NCI-H2196 (cell line): ENCODE results near the gene OR5D18.
"Not testable (repeated sequence)": the region's sequence is repeated elsewhere in the genome, so short reads cannot be mapped to it uniquely, and the experiment has no call there.

Experiments
- DNase-seq: peaks from one replicate; lab custom pipeline; 2025; ENCODE audit not compliant: unreplicated experiment; lab: John Stamatoyannopoulos, UW

OR5D18 gene

DNA sequence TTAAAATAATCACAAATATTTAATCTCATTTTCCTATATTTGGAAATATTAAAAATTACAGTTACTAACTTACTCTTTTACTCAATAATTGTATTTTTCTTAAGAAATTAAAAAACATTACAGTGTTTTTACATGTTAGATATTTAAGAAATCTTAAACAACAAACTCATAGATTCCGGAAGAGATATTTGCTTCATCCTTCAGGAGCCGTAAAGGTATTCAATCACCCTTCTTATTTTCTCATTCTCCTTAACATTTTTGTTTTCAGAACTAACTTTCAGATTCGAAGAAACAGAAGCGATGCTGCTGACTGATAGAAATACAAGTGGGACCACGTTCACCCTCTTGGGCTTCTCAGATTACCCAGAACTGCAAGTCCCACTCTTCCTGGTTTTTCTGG lies at the start of gene OR5D18:
Gene OR5D18, plus strand, starts transcription at position 301 of the 400 bp plus-strand sequence. Its CDS starts 0 bp downstream, at position 301.
- DNase-seq: no peak

DNA sequence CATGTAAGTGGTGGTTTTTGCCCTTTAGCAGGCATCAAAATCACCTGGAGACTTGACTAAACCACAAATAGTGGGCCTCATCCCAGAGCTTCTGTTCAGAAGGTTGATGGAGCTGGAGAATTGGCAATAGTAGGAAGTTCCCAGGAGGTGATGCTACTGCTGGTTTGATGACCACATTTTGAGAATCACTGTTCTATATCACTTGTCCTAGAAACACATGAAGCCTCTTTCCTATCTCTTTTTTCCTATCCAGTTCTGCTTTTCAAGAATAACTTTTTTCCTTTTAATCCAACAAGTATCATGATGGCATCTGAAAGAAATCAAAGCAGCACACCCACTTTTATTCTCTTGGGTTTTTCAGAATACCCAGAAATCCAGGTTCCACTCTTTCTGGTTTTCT lies 46.3 kb upstream of the OR5D18 start, which contains the start of gene OR5D13:
Gene OR5D13, plus strand, starts transcription at position 301 of the 400 bp plus-strand sequence. Its CDS starts 0 bp downstream, at position 301.
- no peak for DNase-seq

DNA sequence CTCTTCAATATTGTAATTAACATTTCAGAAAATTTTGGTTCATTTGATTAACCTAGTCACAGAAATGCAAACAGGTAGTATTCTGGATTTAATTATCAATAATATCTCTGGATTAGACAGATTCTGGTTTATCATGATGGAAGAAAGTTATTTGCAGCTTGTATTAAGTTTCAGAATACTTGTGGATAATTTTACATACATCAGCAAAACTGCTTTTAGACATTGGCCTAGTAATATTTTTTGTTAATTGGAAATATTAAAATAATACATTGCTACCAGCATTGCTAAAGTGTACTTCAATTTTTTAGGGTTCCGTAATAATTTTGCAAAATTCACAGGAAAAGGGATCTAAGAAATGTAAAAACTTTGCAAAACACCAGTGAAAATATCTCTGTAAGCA lies 27.8 kb upstream of the OR5D18 start:
- no peak for DNase-seq

DNA sequence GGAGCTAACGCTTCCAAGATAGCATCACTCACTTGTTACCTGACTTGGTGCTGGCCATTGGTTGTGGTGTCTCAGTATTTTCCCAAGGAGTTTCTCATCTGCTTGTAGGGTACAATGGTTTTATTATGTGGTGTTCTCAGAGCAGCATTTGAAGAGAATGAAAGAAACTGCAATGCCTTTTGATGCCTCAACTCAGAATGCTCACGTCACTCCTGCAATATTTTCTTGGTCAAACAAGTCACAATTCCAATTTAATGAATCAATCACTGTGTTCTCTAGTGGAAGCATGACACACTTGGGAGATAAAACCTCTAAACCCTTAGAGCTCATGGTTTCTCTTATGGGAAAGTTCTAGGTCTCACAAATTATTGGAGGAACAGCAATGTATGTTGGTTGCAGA lies 26.1 kb upstream of the OR5D18 start:
- no peak for DNase-seq

DNA sequence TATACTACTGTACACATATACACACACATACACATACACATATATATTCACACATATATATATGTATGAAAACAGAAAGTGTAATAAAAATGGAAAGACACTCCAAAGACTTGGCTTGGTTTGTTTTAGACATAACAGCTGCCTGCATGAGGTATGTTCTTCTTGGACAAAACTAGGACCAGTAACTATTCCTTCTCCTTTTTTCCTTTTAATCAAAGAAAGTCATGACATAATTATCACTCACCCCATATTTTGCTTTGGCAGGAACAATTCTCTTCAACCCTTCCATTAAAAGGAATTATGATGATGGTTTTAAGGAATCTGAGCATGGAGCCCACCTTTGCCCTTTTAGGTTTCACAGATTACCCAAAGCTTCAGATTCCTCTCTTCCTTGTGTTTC lies 24.2 kb upstream of the OR5D18 start, which contains the start of gene OR5D14:
Gene OR5D14, plus strand, starts transcription at position 301 of the 400 bp plus-strand sequence. Its CDS starts 0 bp downstream, at position 301.
- DNase-seq: no peak

DNA sequence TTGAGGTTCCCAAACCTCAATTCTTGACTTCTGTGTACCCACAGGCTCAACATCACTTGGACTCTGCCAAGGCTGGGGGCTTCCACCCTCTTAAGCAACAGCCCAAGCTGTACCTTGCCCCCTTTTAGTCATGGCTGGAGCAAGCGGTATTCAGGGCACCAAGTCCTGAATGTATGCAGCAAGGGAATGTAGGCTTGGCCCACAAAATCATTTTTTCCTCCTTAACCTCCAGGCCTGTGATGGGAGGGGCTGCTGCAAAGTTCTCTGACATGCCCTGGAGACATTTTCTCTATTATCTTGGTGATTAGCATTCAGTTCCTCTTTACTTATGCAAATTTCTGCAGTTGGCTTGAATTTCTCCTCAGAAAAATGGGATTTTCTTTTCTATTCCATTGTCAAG lies 13.2 kb upstream of the OR5D18 start:
- no peak for DNase-seq

DNA sequence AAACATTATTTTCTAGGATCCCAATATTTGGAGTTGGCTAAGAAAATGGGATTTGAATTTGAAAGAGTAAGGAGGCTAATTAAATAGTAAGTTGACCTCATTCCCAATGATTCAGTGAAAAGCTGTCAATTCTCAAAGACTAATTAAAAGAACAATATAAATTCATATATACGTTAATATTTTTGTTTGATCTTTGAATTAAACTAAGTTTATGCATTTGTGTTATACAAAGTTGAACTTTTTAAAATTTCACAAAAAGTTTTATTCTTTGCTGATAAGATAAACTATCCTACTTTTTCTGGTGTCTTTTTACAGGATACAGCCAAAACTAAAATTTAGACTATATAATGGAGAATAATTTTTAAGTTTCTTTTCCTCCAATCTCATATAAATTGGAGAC lies 8.4 kb upstream of the OR5D18 start, which contains the start of gene OR5L1:
Gene OR5L1, plus strand, starts transcription at position 301 of the 400 bp plus-strand sequence. CDS start 100 bp downstream, outside the sequence.
- DNase-seq: no peak

DNA sequence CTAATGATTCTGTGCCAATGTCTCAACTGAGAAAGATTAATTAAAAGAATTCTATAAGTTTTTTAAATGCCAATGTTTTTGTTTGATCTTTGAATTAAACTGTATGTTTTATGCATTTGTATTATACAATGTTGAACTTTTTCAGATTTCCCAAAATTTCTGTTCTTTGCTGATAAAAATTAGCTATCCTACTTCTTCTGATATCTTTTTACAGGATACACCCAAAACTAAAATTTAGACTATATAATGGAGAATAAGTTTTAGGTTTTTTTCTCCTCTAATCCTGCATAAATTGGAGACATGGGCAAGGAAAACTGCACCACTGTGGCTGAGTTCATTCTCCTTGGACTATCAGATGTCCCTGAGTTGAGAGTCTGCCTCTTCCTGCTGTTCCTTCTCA lies 7.5 kb downstream of the OR5D18 start, which contains the start of gene OR5L2:
Gene OR5L2, plus strand, starts transcription at position 301 of the 400 bp plus-strand sequence. Its CDS starts 0 bp downstream, at position 301.
- no peak for DNase-seq

DNA sequence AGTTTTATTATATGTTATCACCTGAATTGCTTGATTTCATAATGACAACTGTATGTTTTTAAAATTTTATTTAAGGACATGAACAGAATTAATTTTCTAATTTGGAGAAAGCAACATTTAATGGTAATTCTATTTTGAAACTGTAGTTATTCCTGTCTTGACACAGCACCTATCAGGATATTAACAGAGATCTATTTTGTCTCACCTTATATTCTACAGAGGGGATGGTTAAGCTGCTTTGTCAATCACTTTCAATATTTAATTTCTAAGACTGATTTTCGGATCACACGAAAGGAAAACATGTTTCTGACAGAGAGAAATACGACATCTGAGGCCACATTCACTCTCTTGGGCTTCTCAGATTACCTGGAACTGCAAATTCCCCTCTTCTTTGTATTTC lies 19.0 kb downstream of the OR5D18 start, which contains the start of gene OR5D16:
Gene OR5D16, plus strand, starts transcription at position 301 of the 400 bp plus-strand sequence. Its CDS starts 0 bp downstream, at position 301.
- DNase-seq: no peak

DNA sequence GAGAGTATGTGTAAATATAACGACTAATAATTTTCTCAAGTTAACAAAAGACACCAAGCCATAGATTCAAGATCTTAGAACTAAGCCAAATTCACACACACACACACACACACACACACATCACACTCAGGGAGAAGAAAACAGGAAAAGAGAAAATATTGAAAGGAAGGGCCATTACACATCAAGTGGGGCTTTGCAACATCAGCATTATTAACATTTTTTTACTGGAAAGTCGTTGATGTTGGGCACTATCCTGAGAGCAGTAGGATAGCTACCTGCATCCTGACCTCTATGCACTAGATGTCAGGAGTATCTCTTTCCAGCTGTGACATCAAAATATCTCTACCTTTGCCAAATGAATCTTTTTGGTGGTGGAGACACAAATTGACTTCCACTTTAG lies 28.0 kb downstream of the OR5D18 start:
- no peak for DNase-seq

DNA sequence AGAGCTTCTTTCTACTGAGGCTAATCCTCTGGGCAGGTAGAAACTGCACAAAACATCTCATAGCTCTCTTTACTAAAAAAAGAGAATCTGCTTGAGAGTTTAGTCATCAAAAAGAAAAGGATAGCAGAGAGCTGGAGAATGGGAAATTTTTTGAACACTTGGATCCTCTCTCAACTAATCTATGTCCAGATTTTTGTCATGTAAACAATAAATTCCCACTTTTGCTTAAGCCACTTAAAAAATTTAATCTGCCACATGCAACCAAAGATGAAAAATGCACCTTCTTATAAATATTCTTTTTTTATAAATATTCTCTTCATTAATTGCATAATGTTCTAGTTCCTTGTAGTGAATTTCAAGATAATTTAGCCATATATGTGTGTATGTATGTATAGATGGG lies 29.6 kb downstream of the OR5D18 start:
- DNase-seq: no peak

DNA sequence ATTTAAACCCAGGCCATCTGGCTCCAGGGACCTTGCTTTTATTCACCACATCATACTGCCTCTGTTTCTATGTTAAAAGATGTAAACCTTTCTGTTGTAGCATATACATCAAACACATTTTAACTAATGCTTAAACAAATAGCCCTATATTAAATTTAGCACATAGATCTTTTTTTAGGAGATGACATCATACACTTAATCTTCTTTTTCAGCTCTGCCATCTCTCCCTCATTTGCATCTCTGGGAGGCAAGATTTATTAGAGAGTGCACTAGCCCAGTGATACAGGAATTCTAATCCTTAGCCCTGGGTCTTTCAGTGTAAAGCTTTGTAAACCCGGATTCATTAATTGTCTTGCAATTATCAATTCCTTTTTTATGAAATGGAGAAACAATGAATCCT lies 32.7 kb downstream of the OR5D18 start:
- DNase-seq: no peak

DNA sequence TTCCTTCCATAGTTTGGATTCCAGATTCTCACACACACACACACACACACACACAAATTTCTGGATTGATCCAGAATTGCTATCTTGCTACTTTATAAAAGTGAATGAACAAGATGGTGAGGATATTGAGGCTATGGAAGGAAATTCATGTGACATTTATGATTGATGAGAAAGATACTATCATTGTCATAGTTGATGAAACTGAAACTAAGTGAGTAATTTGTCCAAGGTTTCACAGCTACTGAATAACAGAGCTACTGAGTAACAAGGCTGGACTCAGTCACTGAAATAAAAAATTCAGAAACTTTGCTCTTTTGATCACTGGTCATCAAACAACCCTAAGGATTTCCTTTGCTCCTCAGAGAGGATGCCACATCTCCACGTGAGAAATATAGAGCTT lies 35.3 kb downstream of the OR5D18 start:
- no peak for DNase-seq

DNA sequence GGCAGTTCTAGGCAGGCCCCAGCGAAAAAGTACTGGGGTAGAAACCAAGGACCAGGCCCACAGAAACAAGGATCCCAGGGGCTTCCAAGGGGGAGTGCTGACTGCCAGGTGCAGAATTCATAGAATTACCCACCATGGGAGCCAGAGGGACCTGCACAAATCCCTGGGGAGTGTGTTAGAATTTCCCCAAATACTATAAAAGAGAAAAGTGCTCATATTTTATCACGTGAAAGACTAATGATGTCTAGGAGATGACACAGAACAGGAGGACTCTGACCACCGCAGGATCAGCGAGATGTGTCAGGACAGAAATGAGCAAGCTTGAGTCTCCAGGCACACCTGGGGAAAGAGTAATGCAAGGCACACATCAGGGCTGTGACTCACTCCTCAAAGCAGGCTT lies 47.9 kb downstream of the OR5D18 start:
- DNase-seq: not testable (repeated sequence)
